Naive thymus-derived CD4-positive, alpha-beta T cell (primary cell): ENCODE measurements around the gene TAF7. TPM values are rescaled to one million over a fixed set of nuclear protein-coding genes. Genes with fewer than 3 reads are reported as not detected.

ENCODE experiments used
- polyA plus RNA-seq, 2 donors: library from polyadenylated mRNA; unstranded; fragments of 300-500 nt; fragmentation: Illumina TruSeq; gene quantifications; one replicate each; pipeline ENCODE4 v1.2.3, GENCODE V29; 2021
- total RNA-seq, 6 experiments: library from RNA in 5 of 6; stranded (reverse) in 5 of 6; gene quantifications; 1 replicate in 5 of 6; 2 replicates in 1 of 6; pipeline ENCODE4 v1.2.3 and lab custom pipeline; 2021 to 2026

TAF7 gene
- total and polyA plus RNA-seq, 7 experiments from 2014 or later: 64.5 to 242 (median 102) TPM

Other genes starting within 250 kb of the TAF7 start
Only the 30 nearest of the 38 such genes appear.
- not detected for gene PCDHB7, start 148.1 kb downstream of the TAF7 start, total RNA-seq
- not detected for gene PCDHB7, start 148.1 kb downstream of the TAF7 start, polyA plus RNA-seq
- gene PCDHB8, start 143.0 kb downstream of the TAF7 start, total RNA-seq: not detected
- not detected for gene PCDHB8, start 143.0 kb downstream of the TAF7 start, polyA plus RNA-seq
- gene PCDHB16, start 138.4 kb downstream of the TAF7 start, total RNA-seq: under 1 TPM in 1 of 5 experiments, not detected in 4; 0.08 TPM
- gene PCDHB16, start 138.4 kb downstream of the TAF7 start, polyA plus RNA-seq: not detected
- 1 to 10 TPM in 1 of 5 experiments, not detected in 4; 1.2 TPM for gene PCDHB9, start 133.6 kb downstream of the TAF7 start, total RNA-seq
- not detected for gene PCDHB9, start 133.6 kb downstream of the TAF7 start, polyA plus RNA-seq
- under 1 TPM in 1 of 5 experiments, not detected in 4; 0.12 TPM for gene PCDHB10, start 128.4 kb downstream of the TAF7 start, total RNA-seq
- gene PCDHB10, start 128.4 kb downstream of the TAF7 start, polyA plus RNA-seq: not detected
- gene PCDHB11, start 121.2 kb downstream of the TAF7 start, total RNA-seq: not detected
- not detected for gene PCDHB11, start 121.2 kb downstream of the TAF7 start, polyA plus RNA-seq
- not detected for gene PCDHB12, start 112.1 kb downstream of the TAF7 start, total RNA-seq
- not detected for gene PCDHB12, start 112.1 kb downstream of the TAF7 start, polyA plus RNA-seq
- under 1 TPM in 1 of 5 experiments, not detected in 4; 0.08 TPM for gene PCDHB13, start 106.9 kb downstream of the TAF7 start, total RNA-seq
- gene PCDHB13, start 106.9 kb downstream of the TAF7 start, polyA plus RNA-seq: not detected
- not detected for gene PCDHB14, start 97.4 kb downstream of the TAF7 start, total RNA-seq
- not detected for gene PCDHB14, start 97.4 kb downstream of the TAF7 start, polyA plus RNA-seq
- under 1 TPM in 1 of 5 experiments, not detected in 4; 0.24 TPM for gene PCDHB15, start 75.4 kb downstream of the TAF7 start, total RNA-seq
- not detected for gene PCDHB15, start 75.4 kb downstream of the TAF7 start, polyA plus RNA-seq
- 1 to 10 TPM in 1 of 5 experiments, under 1 TPM in 4; 0.27 to 1.1 (median 0.41) TPM for gene SLC25A2, start 16.7 kb downstream of the TAF7 start, total RNA-seq
- under 1 TPM in 1 of 2 donors, not detected in 1; 0.34 TPM for gene SLC25A2, start 16.7 kb downstream of the TAF7 start, polyA plus RNA-seq
- gene PCDHGA1, start 9.7 kb upstream of the TAF7 start, total RNA-seq: under 1 TPM; 0.08 to 0.54 (median 0.17) TPM
- not detected for gene PCDHGA1, start 9.7 kb upstream of the TAF7 start, polyA plus RNA-seq
- under 1 TPM in 4 of 5 experiments, not detected in 1; 0.10 to 0.15 (median 0.11) TPM for gene PCDHGA2, start 18.0 kb upstream of the TAF7 start, total RNA-seq
- gene PCDHGA2, start 18.0 kb upstream of the TAF7 start, polyA plus RNA-seq: not detected
- under 1 TPM in 1 of 5 experiments, not detected in 4; 0.24 TPM for gene PCDHGA3, start 23.0 kb upstream of the TAF7 start, total RNA-seq
- not detected for gene PCDHGA3, start 23.0 kb upstream of the TAF7 start, polyA plus RNA-seq
- gene PCDHGB1, start 29.3 kb upstream of the TAF7 start, total RNA-seq: under 1 TPM in 1 of 5 experiments, not detected in 4; 0.24 TPM
- not detected for gene PCDHGB1, start 29.3 kb upstream of the TAF7 start, polyA plus RNA-seq
- gene PCDHGA4, start 34.2 kb upstream of the TAF7 start, total RNA-seq: under 1 TPM in 4 of 5 experiments, not detected in 1; 0.11 to 0.63 (median 0.18) TPM
- under 1 TPM in 1 of 2 donors, not detected in 1; 0.20 TPM for gene PCDHGA4, start 34.2 kb upstream of the TAF7 start, polyA plus RNA-seq
- 1 to 10 TPM in 1 of 5 experiments, under 1 TPM in 3, not detected in 1; 0.24 to 1.3 (median 0.36) TPM for gene PCDHGB2, start 39.2 kb upstream of the TAF7 start, total RNA-seq
- not detected for gene PCDHGB2, start 39.2 kb upstream of the TAF7 start, polyA plus RNA-seq
- under 1 TPM; 0.11 to 0.34 (median 0.24) TPM for gene PCDHGA5, start 43.4 kb upstream of the TAF7 start, total RNA-seq
- not detected for gene PCDHGA5, start 43.4 kb upstream of the TAF7 start, polyA plus RNA-seq
- gene PCDHGB3, start 49.5 kb upstream of the TAF7 start, total RNA-seq: under 1 TPM; 0.24 to 0.59 (median 0.43) TPM
- under 1 TPM in 1 of 2 donors, not detected in 1; 0.13 TPM for gene PCDHGB3, start 49.5 kb upstream of the TAF7 start, polyA plus RNA-seq
- under 1 TPM; 0.24 to 0.70 (median 0.35) TPM for gene PCDHGA6, start 53.1 kb upstream of the TAF7 start, total RNA-seq
- gene PCDHGA6, start 53.1 kb upstream of the TAF7 start, polyA plus RNA-seq: not detected
- gene PCDHGA7, start 62.0 kb upstream of the TAF7 start, total RNA-seq: under 1 TPM in 4 of 5 experiments, not detected in 1; 0.13 to 0.30 (median 0.19) TPM
- not detected for gene PCDHGA7, start 62.0 kb upstream of the TAF7 start, polyA plus RNA-seq
- under 1 TPM in 4 of 5 experiments, not detected in 1; 0.08 to 0.27 (median 0.24) TPM for gene PCDHGB4, start 66.9 kb upstream of the TAF7 start, total RNA-seq
- not detected for gene PCDHGB4, start 66.9 kb upstream of the TAF7 start, polyA plus RNA-seq
- under 1 TPM; 0.08 to 0.17 (median 0.13) TPM for gene PCDHGA8, start 71.8 kb upstream of the TAF7 start, total RNA-seq
- gene PCDHGA8, start 71.8 kb upstream of the TAF7 start, polyA plus RNA-seq: not detected
- gene PCDHGB5, start 77.2 kb upstream of the TAF7 start, total RNA-seq: under 1 TPM; 0.16 to 0.44 (median 0.42) TPM
- under 1 TPM; 0.09 to 0.49 TPM for gene PCDHGB5, start 77.2 kb upstream of the TAF7 start, polyA plus RNA-seq
- under 1 TPM in 4 of 5 experiments, not detected in 1; 0.16 to 0.41 (median 0.22) TPM for gene PCDHGA9, start 82.0 kb upstream of the TAF7 start, total RNA-seq
- gene PCDHGA9, start 82.0 kb upstream of the TAF7 start, polyA plus RNA-seq: not detected
- gene PCDHGB6, start 87.2 kb upstream of the TAF7 start, total RNA-seq: under 1 TPM; 0.13 to 0.44 (median 0.19) TPM
- under 1 TPM; 0.05 to 0.12 TPM for gene PCDHGB6, start 87.2 kb upstream of the TAF7 start, polyA plus RNA-seq
- gene PCDHGA10, start 92.2 kb upstream of the TAF7 start, total RNA-seq: under 1 TPM; 0.11 to 0.39 (median 0.24) TPM
- gene PCDHGA10, start 92.2 kb upstream of the TAF7 start, polyA plus RNA-seq: under 1 TPM; 0.04 to 0.12 TPM
- under 1 TPM in 3 of 5 experiments, not detected in 2; 0.11 to 0.16 (median 0.13) TPM for gene PCDHGB7, start 96.9 kb upstream of the TAF7 start, total RNA-seq
- not detected for gene PCDHGB7, start 96.9 kb upstream of the TAF7 start, polyA plus RNA-seq
- gene PCDHGA11, start 100.3 kb upstream of the TAF7 start, total RNA-seq: under 1 TPM in 4 of 5 experiments, not detected in 1; 0.16 to 0.29 (median 0.21) TPM
- gene PCDHGA11, start 100.3 kb upstream of the TAF7 start, polyA plus RNA-seq: not detected
- under 1 TPM in 1 of 5 experiments, not detected in 4; 0.32 TPM for gene PCDHGA12, start 109.7 kb upstream of the TAF7 start, total RNA-seq
- gene PCDHGA12, start 109.7 kb upstream of the TAF7 start, polyA plus RNA-seq: not detected